Mammary epithelial cell (primary cell): ENCODE results near the gene NPAS3.

Experiments used
- CTCF ChIP-seq, 2 donors: IDR thresholded peaks in 1 of 2; conservative IDR thresholded peaks in 1 of 2; 2 replicates each; pipeline ENCODE4 v1.5.1; 2011 to 2012; ENCODE audit warnings: inconsistent platforms in 2 of 2, low read length in 2 of 2, mild to moderate bottlenecking in 2 of 2, control low read depth in 1 of 2, low read depth in 1 of 2; ENCODE audit not compliant: insufficient read depth in 1 of 2; ENCODE audit errors: extremely low read depth in 1 of 2
- EZH2 ChIP-seq: IDR thresholded peaks from 2 replicates; pipeline ENCODE4 v1.6.1; 2012; ENCODE audit warnings: low read length, inconsistent platforms, borderline replicate concordance

GRCh38 chr14:33393231-33393894 is 454.7 kb downstream of the NPAS3 start:
- TF ChIP-seq EZH2 (no peak), CTCF (conservative IDR thresholded peaks at IDR 0.05 in 1 of 2, IDR thresholded peaks at IDR 0.05 in 1 of 2; ENCODE audit: extremely low read depth in 1 of 2, insufficient read depth in 1 of 2, low read depth in 1 of 2, low read length in 2 of 2) (no peak)
